K562 (cell line): ENCODE data around the gene WSCD2. TPM values are rescaled to one million over a fixed set of nuclear protein-coding genes. Genes with fewer than 3 reads are reported as not detected.

Experiments
- CBX5 ChIP-seq: IDR thresholded peaks from 2 replicates; pipeline ENCODE4 v1.6.1; 2014; ENCODE audit warnings: low read depth, borderline replicate concordance
- FOXP4 ChIP-seq: sonication (generic); formaldehyde crosslinking; IDR thresholded peaks from 2 replicates; pipeline ENCODE4 v1.8.0; 2022; ENCODE audit warnings: mild to moderate bottlenecking, missing genetic modification reagents, borderline replicate concordance
- KLF6 ChIP-seq: fragments of 250-450 bp; sonication (Bioruptor Pico); IDR thresholded peaks from 2 replicates; pipeline ENCODE4 v1.4.0; 2020; ENCODE audit warnings: mild to moderate bottlenecking, moderate library complexity, borderline replicate concordance
- L3MBTL2 ChIP-seq: fragments of 450-650 bp; IDR thresholded peaks from 2 replicates; pipeline ENCODE4 v1.6.1; 2016; ENCODE audit warnings: mild to moderate bottlenecking, moderate library complexity
- LEF1 ChIP-seq: fragments of 450-650 bp; IDR thresholded peaks from 2 replicates; pipeline ENCODE4 v1.6.1; 2016; ENCODE audit warnings: mild to moderate bottlenecking
- MGA ChIP-seq: fragments of 450-650 bp; IDR thresholded peaks from 2 replicates; pipeline ENCODE4 v1.6.1; 2016; ENCODE audit warnings: mild to moderate bottlenecking, moderate library complexity
- MXI1 ChIP-seq: IDR thresholded peaks from 2 replicates; pipeline ENCODE4 v1.6.1; 2011; ENCODE audit warnings: low read depth, mild to moderate bottlenecking, improper control_type of control experiment, low read length
- SMAD3 ChIP-seq: fragments of 450-650 bp; formaldehyde crosslinking; conservative IDR thresholded peaks from 2 replicates; pipeline ENCODE4 v1.4.0; 2020; ENCODE audit warnings: mild to moderate bottlenecking
- SMARCC2 ChIP-seq: fragments of 450-650 bp; IDR thresholded peaks from 2 replicates; pipeline ENCODE4 v1.6.1; 2017; ENCODE audit warnings: antibody characterized with exemption, moderate library complexity, mild to moderate bottlenecking, low read depth
- XRCC5 ChIP-seq: fragments of 200-400 bp; formaldehyde crosslinking; IDR thresholded peaks from 2 replicates; pipeline ENCODE4 v1.6.1; 2017; ENCODE audit warnings: low read depth, mild to moderate bottlenecking, low read length
- ZBTB26 ChIP-seq: fragments of 450-650 bp; formaldehyde crosslinking; IDR thresholded peaks from 2 replicates; pipeline ENCODE4 v1.4.0; 2022; ENCODE audit warnings: missing genetic modification characterization
- ZNF124 ChIP-seq: sonication (generic); formaldehyde crosslinking; IDR thresholded peaks from 2 replicates; pipeline ENCODE4 v1.8.1; 2022; ENCODE audit warnings: missing genetic modification reagents
- ZNF507 ChIP-seq: conservative IDR thresholded peaks from 2 replicates; pipeline ENCODE4 v1.6.1; 2017; ENCODE audit warnings: missing genetic modification characterization, missing compliant biosample characterization
- polyA plus RNA-seq, 8 experiments: library from polyadenylated mRNA; depleted of rRNA in 4 of 8; stranded (reverse) in 5 of 8; unstranded in 3 of 8; fragments of >200 nt; fragmentation: Nextera tagmentation in 2 of 8; fragmentation: Illumina TruSeq in 1 of 8; extraction: Ambion mirVana in 2 of 8; extraction: Trizol in 1 of 8; gene quantifications; 2 replicates each; pipeline versions ENCODE4 v1.2.1 to v1.2.3, GENCODE V29; 2011 to 2014; ENCODE audit warnings: inconsistent platforms in 1 of 8, missing spikeins in 1 of 8
- total RNA-seq, 7 experiments: library from RNA; depleted of rRNA in 6 of 7; stranded (reverse); fragments of >200 nt in 6 of 7; fragmentation: Illumina TruSeq in 2 of 7; extraction: Trizol in 2 of 7; gene quantifications; 2 replicates each; pipeline versions ENCODE4 v1.2.1 to v1.2.3, GENCODE V29; 2011 to 2021; ENCODE audit warnings: low replicate concordance in 1 of 7

Gene WSCD2
- total and polyA plus RNA-seq, 9 of the 15 experiments (the other 6 are each of a cell fraction or from before 2014, with no cell fraction given): 0.72 to 14.1 (median 4.0) TPM

GRCh38 chr12:108117163-108117849 is 11.8 kb upstream of the WSCD2 start (continued):
- TF ChIP-seq FOXP4 (no peak), ZBTB26 (CRISPR knock-in tag) (no peak), KLF6 (CRISPR knock-in tag) (peak; percentile 86; the same call in 1 of the 2 replicates), ZNF507 (tag) (no peak), LEF1 (no peak), MXI1 (no peak), L3MBTL2 (0 out of 2 replicates have a peak, but pooled peaks have one; percentile 47), ZNF124 (CRISPR knock-in tag) (no peak), MGA (0 out of 2 replicates have a peak, but pooled peaks have one; percentile 31), SMARCC2 (no peak), SMAD3 (CRISPR knock-in tag) (peak; percentile 90), CBX5 (no peak), XRCC5 (no peak)
